ENCODE measurements around the gene HLTF. TPM values are rescaled to one million over a fixed set of nuclear protein-coding genes. Genes with fewer than 3 reads are reported as not detected.

The HLTF gene
- total RNA-seq, 1 donor from 2014 or later = 48.4 TPM

GRCh38 chr3:149128821-149129220, 42.5 kb upstream of the HLTF start:
- no peak for DNase-seq (ENCODE audit: low spot score in 2 of 2, unreplicated experiment in 2 of 2)
- peak overlapping the region; percentile 91 for H3K27ac Mint-ChIP-seq
- no peaks in the 10 kb centered on the region for H3K36me3 Mint-ChIP-seq
- peaks cover 33% of the 10 kb centered on the region for H3K4me1 Mint-ChIP-seq
- no peaks in the 10 kb centered on the region for H3K27me3 Mint-ChIP-seq (ENCODE audit: low read depth)
- peak overlapping the region; percentile 85 for H3K4me3 Mint-ChIP-seq
- H3K9me3 Mint-ChIP-seq = no peaks in the 10 kb centered on the region
- TF ChIP-seq CTCF (IDR thresholded peaks at IDR 0.05; ENCODE audit: unreplicated experiment) = no peak

GRCh38 chr3:149122721-149123578, 36.6 kb upstream of the HLTF start:
- Mint-ChIP-seq H3K36me3 (no peaks in the 10 kb centered on the region), H3K27ac (no peak overlapping the region), H3K27me3 (ENCODE audit: low read depth) (no peaks in the 10 kb centered on the region), H3K4me3 (no peak overlapping the region), H3K9me3 (no peaks in the 10 kb centered on the region), H3K4me1 (peaks cover 5% of the 10 kb centered on the region)
- no peak for TF ChIP-seq CTCF (IDR thresholded peaks at IDR 0.05; ENCODE audit: unreplicated experiment)
- no peak for DNase-seq (ENCODE audit: low spot score in 2 of 2, unreplicated experiment in 2 of 2)

- Mint-ChIP-seq H3K4me3 (no peak overlapping the region), H3K9me3 (no peaks in the 10 kb centered on the region), H3K27me3 (ENCODE audit: low read depth) (no peaks in the 10 kb centered on the region), H3K27ac (no peak overlapping the region), H3K4me1 (peaks cover 5% of the 10 kb centered on the region), H3K36me3 (no peaks in the 10 kb centered on the region)
- no peak for DNase-seq (ENCODE audit: low spot score in 2 of 2, unreplicated experiment in 2 of 2)
- TF ChIP-seq CTCF (IDR thresholded peaks at IDR 0.05; ENCODE audit: unreplicated experiment) = peak; percentile 17
These were observed 34.0 kb upstream of the HLTF start for GRCh38 chr3:149120051-149120972.

GRCh38 chr3:149119466-149119865, 33.1 kb upstream of the HLTF start:
- no peak overlapping the region for H3K4me3 Mint-ChIP-seq
- DNase-seq (ENCODE audit: low spot score in 2 of 2, unreplicated experiment in 2 of 2) = no peak
- no peaks in the 10 kb centered on the region for H3K27me3 Mint-ChIP-seq (ENCODE audit: low read depth)
- TF ChIP-seq CTCF (IDR thresholded peaks at IDR 0.05; ENCODE audit: unreplicated experiment) = no peak
- no peaks in the 10 kb centered on the region for H3K9me3 Mint-ChIP-seq
- no peaks in the 10 kb centered on the region for H3K36me3 Mint-ChIP-seq
- no peak overlapping the region for H3K27ac Mint-ChIP-seq
- peaks cover 5% of the 10 kb centered on the region for H3K4me1 Mint-ChIP-seq

GRCh38 chr3:149118724-149119123, 32.4 kb upstream of the HLTF start:
- Mint-ChIP-seq H3K4me1 (peaks cover 5% of the 10 kb centered on the region), H3K9me3 (no peaks in the 10 kb centered on the region), H3K27me3 (ENCODE audit: low read depth) (no peaks in the 10 kb centered on the region), H3K36me3 (no peaks in the 10 kb centered on the region), H3K27ac (no peak overlapping the region), H3K4me3 (no peak overlapping the region)
- no peak for DNase-seq (ENCODE audit: low spot score in 2 of 2, unreplicated experiment in 2 of 2)
- TF ChIP-seq CTCF (IDR thresholded peaks at IDR 0.05; ENCODE audit: unreplicated experiment) = no peak
